KOPT-K1 (cell line): ENCODE data around the gene BRIX1.

Source experiments
- H3K27ac ChIP-seq: fragments of 200-600 bp; sonication (generic); 2 replicates; pipeline ENCODE4 v1.5.1; 2016; ENCODE audit warnings: antibody characterized with exemption, mild to moderate bottlenecking, low read depth, low read length; ENCODE audit not compliant: poor library complexity, severe bottlenecking
- H3K36me3 ChIP-seq: fragments of 200-600 bp; sonication (generic); 2 replicates; pipeline ENCODE4 v1.5.1; 2017; ENCODE audit warnings: antibody characterized with exemption, mild to moderate bottlenecking, low read length, moderate library complexity; ENCODE audit not compliant: insufficient read depth
- H3K9me3 ChIP-seq: fragments of 200-600 bp; sonication (generic); 2 replicates; pipeline ENCODE4 v1.5.1; 2017; ENCODE audit warnings: antibody characterized with exemption, low read length, mild to moderate bottlenecking; ENCODE audit not compliant: insufficient read depth, poor library complexity, severe bottlenecking

Gene BRIX1

DNA sequence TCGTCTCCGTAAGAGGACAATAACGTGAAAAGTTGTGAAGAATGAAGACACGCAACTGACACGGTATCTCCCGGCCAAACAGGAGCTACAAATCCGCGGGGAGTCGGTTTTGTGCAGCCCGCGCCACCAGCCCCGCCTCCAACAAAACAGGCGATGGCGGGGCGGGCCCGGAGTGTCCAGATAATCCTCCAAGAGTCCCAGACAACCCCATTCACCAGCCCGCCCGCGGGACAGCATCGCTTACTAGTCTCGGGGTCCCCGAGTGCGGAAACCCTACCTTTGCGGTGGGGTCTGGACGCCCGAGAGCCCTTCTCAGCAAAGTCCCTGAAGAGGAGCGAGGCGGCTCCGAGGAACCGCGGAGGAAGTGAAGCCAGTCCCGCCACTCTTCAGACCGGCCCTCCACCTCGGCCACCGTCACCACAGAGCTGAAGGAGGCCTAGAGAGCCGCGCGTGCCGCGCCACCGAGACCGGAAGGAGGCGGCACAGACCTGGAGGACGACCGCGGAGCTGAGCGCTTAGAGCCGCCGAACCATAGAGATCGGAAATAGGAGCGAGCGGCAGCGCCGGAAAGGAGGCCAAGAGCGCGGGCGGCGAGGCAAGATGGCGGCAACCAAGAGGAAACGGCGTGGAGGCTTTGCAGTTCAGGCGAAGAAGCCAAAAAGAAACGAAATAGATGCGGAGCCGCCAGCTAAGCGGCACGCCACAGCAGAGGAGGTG, at the start of gene BRIX1, which contains the start of gene RAD1:
TSS of gene BRIX1 (plus strand) at position 573 of the 717 bp plus-strand sequence. CDS start at position 601, 28 bp downstream.
TSS of gene RAD1 (minus strand) at position 366 of the 717 bp plus-strand sequence. CDS start 612 bp downstream, outside the sequence.
- H3K9me3 ChIP-seq = no peaks in the 10 kb centered on the region
- peaks cover 55% of the 10 kb centered on the region for H3K36me3 ChIP-seq

GRCh38 chr5:34866989-34867471, 48.5 kb upstream of the BRIX1 start:
- Histone ChIP-seq H3K27ac (no peak overlapping the region), H3K36me3 (no peaks in the 10 kb centered on the region)

More for the DNA sequence above, at the start of gene BRIX1, which contains the start of gene RAD1:
- H3K27ac ChIP-seq = peak within 1 kb of the TSS; percentile 88

GRCh38 chr5:34867660-34868059, 47.9 kb upstream of the BRIX1 start:
- Histone ChIP-seq H3K9me3 (no peaks in the 10 kb centered on the region), H3K36me3 (no peaks in the 10 kb centered on the region), H3K27ac (no peak overlapping the region)

More at GRCh38 chr5:34866989-34867471, 48.5 kb upstream of the BRIX1 start:
- no peaks in the 10 kb centered on the region for H3K9me3 ChIP-seq

GRCh38 chr5:34868791-34869190, 46.7 kb upstream of the BRIX1 start:
- no peaks in the 10 kb centered on the region for H3K9me3 ChIP-seq
- H3K27ac ChIP-seq = no peak overlapping the region
- H3K36me3 ChIP-seq = no peaks in the 10 kb centered on the region

GRCh38 chr5:34869256-34869655, 46.3 kb upstream of the BRIX1 start:
- no peaks in the 10 kb centered on the region for H3K36me3 ChIP-seq
- H3K27ac ChIP-seq = no peak overlapping the region
- H3K9me3 ChIP-seq = no peaks in the 10 kb centered on the region

DNA sequence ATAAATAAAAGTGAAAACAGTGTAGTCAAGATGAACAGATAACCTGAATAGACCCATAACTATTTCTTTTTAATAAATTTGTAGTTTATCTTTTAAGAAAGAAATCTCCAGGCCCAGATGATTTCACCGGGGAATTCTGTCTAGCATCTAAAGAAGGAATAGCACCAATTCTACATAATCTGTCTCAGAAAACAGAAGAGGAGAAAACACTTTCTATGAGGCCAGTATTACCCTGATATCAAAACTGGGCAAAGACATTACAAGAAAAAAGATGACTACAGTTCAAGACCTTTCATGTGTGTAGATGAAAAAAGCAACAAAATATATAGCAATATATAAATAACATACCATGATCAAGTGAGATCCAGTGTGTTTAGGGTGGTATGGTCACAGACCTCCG, 45.1 kb upstream of the BRIX1 start:
- H3K9me3 ChIP-seq = peaks cover under 1% of the 10 kb centered on the region

DNA sequence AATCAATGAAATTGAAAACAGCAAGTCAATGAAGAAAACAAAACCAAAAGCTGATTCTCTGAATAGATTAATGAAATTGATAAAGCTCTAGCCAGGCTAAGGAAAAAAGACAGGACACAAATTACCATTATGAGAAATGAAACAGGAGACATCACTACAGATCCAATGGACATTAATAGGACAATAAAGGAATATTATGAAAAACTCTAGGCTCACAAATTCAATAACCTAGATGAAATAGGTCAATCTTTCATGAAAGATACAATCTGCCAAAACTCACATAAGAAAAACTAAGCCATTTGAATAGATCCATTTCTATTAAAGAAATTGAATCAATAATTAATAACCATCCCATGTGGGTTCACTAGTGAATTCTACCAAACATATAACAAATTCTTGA, 39.2 kb upstream of the BRIX1 start:
- peaks cover 17% of the 10 kb centered on the region for H3K9me3 ChIP-seq
- H3K27ac ChIP-seq = no peak overlapping the region
- H3K36me3 ChIP-seq = no peaks in the 10 kb centered on the region

More for the DNA sequence above, 45.1 kb upstream of the BRIX1 start:
- Histone ChIP-seq H3K27ac (no peak overlapping the region), H3K36me3 (no peaks in the 10 kb centered on the region)

GRCh38 chr5:34881246-34881645, 34.3 kb upstream of the BRIX1 start:
- H3K27ac ChIP-seq = no peak overlapping the region
- no peaks in the 10 kb centered on the region for H3K36me3 ChIP-seq
- H3K9me3 ChIP-seq = peaks cover 9% of the 10 kb centered on the region

- no peaks in the 10 kb centered on the region for H3K9me3 ChIP-seq
- no peaks in the 10 kb centered on the region for H3K36me3 ChIP-seq
- no peak overlapping the region for H3K27ac ChIP-seq
Measured at GRCh38 chr5:34886392-34887119, 29.0 kb upstream of the BRIX1 start.

DNA sequence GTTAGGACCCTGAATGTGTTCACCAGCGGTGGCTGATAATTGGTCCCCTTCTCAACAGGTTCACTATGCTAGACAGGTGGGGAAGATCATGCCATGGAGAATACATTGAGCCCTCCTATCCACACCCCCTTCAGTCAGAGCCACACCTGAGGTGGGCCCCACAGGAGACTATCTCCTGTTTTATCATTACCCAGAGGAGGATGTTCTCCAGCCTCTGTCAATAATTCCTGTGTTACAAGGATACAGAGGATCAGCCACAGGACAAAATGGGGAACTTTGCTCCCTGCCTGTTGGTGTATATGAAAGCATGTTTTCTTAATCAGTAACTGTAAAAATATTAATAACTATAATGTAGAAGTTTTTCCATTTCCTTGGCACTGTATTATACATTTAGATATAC, 26.1 kb upstream of the BRIX1 start:
- Histone ChIP-seq H3K36me3 (no peaks in the 10 kb centered on the region), H3K27ac (no peak overlapping the region), H3K9me3 (no peaks in the 10 kb centered on the region)

- Histone ChIP-seq H3K9me3 (no peaks in the 10 kb centered on the region), H3K27ac (no peak overlapping the region), H3K36me3 (peaks cover 9% of the 10 kb centered on the region; the same call in 1 of the 2 replicates)
Measured at GRCh38 chr5:34891981-34892380, 23.5 kb upstream of the BRIX1 start.

- Histone ChIP-seq H3K27ac (no peak overlapping the region), H3K36me3 (peaks cover 9% of the 10 kb centered on the region; the same call in 1 of the 2 replicates), H3K9me3 (no peaks in the 10 kb centered on the region)
Measured at GRCh38 chr5:34892414-34892813, 23.1 kb upstream of the BRIX1 start.

GRCh38 chr5:34894716-34895115, 20.8 kb upstream of the BRIX1 start:
- peaks cover 9% of the 10 kb centered on the region; the same call in 1 of the 2 replicates for H3K36me3 ChIP-seq
- no peak overlapping the region for H3K27ac ChIP-seq
- no peaks in the 10 kb centered on the region for H3K9me3 ChIP-seq

- no peaks in the 10 kb centered on the region for H3K9me3 ChIP-seq
- peaks cover 9% of the 10 kb centered on the region; the same call in 1 of the 2 replicates for H3K36me3 ChIP-seq
- H3K27ac ChIP-seq = no peak overlapping the region
Measured at GRCh38 chr5:34895641-34896419, 19.7 kb upstream of the BRIX1 start.

DNA sequence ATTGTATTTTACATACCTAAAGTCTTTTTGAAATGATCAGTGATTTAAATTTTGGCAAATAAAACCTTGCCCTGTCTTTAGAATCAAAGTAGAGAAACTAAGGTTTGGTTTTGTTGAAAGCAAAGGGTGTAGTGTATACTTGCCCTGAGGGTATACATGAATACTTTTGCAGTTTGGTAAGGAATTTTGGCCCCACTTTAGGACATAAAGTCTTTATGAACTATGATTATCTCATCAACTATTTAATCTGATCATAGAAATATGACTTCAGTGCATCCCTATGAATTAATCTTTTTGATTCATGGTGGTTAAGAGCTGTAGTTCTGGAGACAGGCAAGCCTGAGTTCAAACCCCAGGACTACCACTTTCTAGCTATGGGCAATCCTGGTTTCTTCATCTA, 17.9 kb upstream of the BRIX1 start:
- Histone ChIP-seq H3K9me3 (no peaks in the 10 kb centered on the region), H3K27ac (no peak overlapping the region), H3K36me3 (peaks cover 14% of the 10 kb centered on the region)
